GM18870 (cell line): ENCODE results near the gene DRD1.

Experiments used
- ATAC-seq: cut with Tn5 transposase; IDR thresholded peaks from one replicate; pipeline ENCODE4 v1.9.1; 2021; ENCODE audit warnings: moderate library complexity; ENCODE audit not compliant: unreplicated experiment

DRD1 gene

GRCh38 chr5:175444060-175444904 lies at the start of gene DRD1:
Gene DRD1 (minus strand): TSS chr5:175444182. CDS start chr5:175443099, 1,083 bp downstream.
- ATAC-seq = no peak

GRCh38 chr5:175493726-175494125 lies 49.7 kb upstream of the DRD1 start:
- ATAC-seq = no peak

GRCh38 chr5:175493260-175493659 lies 49.3 kb upstream of the DRD1 start:
- ATAC-seq = no peak

- ATAC-seq = no peak
Measured at GRCh38 chr5:175491223-175491622, 47.2 kb upstream of the DRD1 start.

GRCh38 chr5:175489693-175490443 lies 45.9 kb upstream of the DRD1 start:
- no peak for ATAC-seq

- no peak for ATAC-seq
Measured at GRCh38 chr5:175487514-175488222, 43.7 kb upstream of the DRD1 start.

GRCh38 chr5:175485631-175486030 lies 41.6 kb upstream of the DRD1 start:
- no peak for ATAC-seq

- ATAC-seq = no peak
Measured at GRCh38 chr5:175484829-175485228, 40.8 kb upstream of the DRD1 start.

- ATAC-seq = no peak
Measured at GRCh38 chr5:175484322-175484721, 40.3 kb upstream of the DRD1 start.

GRCh38 chr5:175483337-175483736 lies 39.4 kb upstream of the DRD1 start:
- ATAC-seq = no peak

- no peak for ATAC-seq
Measured at GRCh38 chr5:175479125-175479881, 35.3 kb upstream of the DRD1 start.

- peak; percentile 58 for ATAC-seq
Measured at GRCh38 chr5:175478384-175479124, 34.6 kb upstream of the DRD1 start, which contains the start of gene SFXN1. Gene SFXN1 (plus strand): TSS chr5:175478560. CDS start chr5:175492104, 13,544 bp downstream.

- peak; percentile 14 for ATAC-seq
Measured at GRCh38 chr5:175478008-175478383, 34.0 kb upstream of the DRD1 start.

- ATAC-seq = no peak
Measured at GRCh38 chr5:175477440-175477839, 33.5 kb upstream of the DRD1 start.

- ATAC-seq = no peak
Measured at GRCh38 chr5:175475248-175475647, 31.3 kb upstream of the DRD1 start.

GRCh38 chr5:175472378-175472777 lies 28.4 kb upstream of the DRD1 start:
- no peak for ATAC-seq

GRCh38 chr5:175471628-175472027 lies 27.6 kb upstream of the DRD1 start:
- no peak for ATAC-seq

GRCh38 chr5:175471196-175471595 lies 27.2 kb upstream of the DRD1 start:
- no peak for ATAC-seq

- no peak for ATAC-seq
Measured at GRCh38 chr5:175470781-175471180, 26.8 kb upstream of the DRD1 start.

GRCh38 chr5:175469916-175470315 lies 25.9 kb upstream of the DRD1 start:
- ATAC-seq = no peak
